Measurements from ENCODE around the gene MEIG1.

DNA sequence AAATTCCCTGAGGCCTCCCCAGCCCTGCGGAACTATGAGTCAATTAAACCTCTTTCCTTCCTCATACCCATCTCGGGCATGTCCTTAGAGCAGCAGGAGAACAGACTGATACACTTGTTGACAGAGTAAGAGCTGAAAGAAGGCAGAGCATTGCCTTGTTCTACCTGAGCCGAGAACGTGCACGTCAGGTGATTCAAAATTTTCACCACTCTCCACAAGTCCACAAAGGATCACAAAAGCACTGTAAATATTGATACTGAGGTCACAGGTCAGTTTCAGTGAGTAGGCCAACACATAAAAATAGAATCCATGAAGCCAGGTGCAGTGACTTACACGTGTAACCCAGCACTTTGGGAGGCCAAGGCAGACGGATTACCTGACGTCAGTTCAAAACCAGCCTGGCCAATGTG lies 33.1 kb upstream of the MEIG1 start:
- TF ChIP-seq GATA3 (IDR thresholded peaks at IDR 0.05; ENCODE audit: low read depth, low read length) (no peak), GATA2 (IDR thresholded peaks at IDR 0.05; ENCODE audit: low read depth, low read length) (no peak)
